ENCODE results near the gene CCNQ.

DNA sequence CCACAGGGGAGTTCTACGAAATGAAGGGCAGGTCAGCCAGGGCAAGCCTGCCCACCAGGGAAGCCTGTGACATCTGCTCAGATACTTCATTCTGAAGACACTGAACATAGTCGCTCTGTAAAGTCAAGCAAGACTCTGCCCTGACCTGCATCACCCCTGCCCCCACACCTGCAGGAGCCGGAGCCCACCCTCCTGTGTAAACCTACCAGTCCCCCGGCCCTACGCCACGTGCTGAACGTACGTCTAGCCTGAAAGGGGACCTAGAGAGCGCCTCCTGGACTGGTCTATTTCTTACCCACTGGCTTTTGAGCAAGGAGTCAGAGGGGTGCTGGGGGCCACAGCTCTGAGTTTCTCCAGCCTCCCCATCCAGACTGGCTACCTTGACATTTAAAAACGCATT, 11.6 kb downstream of the CCNQ start:
- TF ChIP-seq, protein P1, sequence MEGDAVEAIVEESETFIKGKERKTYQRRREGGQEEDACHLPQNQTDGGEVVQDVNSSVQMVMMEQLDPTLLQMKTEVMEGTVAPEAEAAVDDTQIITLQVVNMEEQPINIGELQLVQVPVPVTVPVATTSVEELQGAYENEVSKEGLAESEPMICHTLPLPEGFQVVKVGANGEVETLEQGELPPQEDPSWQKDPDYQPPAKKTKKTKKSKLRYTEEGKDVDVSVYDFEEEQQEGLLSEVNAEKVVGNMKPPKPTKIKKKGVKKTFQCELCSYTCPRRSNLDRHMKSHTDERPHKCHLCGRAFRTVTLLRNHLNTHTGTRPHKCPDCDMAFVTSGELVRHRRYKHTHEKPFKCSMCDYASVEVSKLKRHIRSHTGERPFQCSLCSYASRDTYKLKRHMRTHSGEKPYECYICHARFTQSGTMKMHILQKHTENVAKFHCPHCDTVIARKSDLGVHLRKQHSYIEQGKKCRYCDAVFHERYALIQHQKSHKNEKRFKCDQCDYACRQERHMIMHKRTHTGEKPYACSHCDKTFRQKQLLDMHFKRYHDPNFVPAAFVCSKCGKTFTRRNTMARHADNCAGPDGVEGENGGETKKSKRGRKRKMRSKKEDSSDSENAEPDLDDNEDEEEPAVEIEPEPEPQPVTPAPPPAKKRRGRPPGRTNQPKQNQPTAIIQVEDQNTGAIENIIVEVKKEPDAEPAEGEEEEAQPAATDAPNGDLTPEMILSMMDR (conservative IDR thresholded peaks at IDR 0.05; ENCODE audit: low read length) = no peak
- TF ChIP-seq EZH2phosphoT487 (IDR thresholded peaks at IDR 0.05; ENCODE audit: borderline replicate concordance, low read depth, low read length) = no peak

Measured in OCI-LY7 (cell line).